ENCODE measurements around the gene NAPEPLD. TPM values are rescaled to one million over a fixed set of nuclear protein-coding genes. Genes with fewer than 3 reads are reported as not detected.

The NAPEPLD gene
- total and polyA plus RNA-seq, 8 donors, result 3.1 to 12.4 (median 5.0) TPM

DNA sequence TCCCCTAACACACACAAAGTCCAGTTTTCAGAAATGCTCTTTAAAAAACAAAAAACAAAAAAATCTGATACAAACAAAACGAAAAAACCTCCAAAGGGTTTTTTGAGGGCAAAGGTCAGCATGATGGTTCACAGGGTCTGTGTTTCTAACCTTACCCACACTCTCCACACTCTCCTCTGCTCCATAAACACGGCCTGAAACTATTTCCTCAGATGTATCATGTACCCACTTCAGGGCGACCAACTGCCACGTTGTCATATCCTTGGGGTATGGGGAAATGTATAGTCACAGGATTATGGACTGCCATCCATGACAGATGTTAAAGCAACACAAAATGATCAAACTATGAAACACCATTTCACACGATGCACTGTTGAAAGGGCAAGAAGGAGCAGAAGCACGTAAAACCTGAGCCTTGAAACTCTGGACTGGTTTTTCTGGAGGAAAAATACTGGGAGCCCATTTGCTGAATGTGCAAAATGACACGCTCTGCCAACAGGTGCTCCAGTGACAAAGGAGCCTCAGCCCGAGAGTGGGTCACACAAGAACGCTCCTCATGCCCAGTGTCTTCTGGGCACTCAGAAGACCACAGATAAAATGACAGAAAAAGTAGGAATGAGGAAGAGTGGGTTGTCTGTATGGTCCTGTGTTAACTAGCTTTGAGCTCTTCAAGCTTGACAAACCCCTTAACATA is 15.8 kb downstream of the NAPEPLD start:
- Histone ChIP-seq H3K27me3 (no peaks in the 10 kb centered on the region), H3K27ac (no peak overlapping the region), H3K36me3 (peaks cover 0 to under 1% (median 0%) of the 10 kb centered on the region in 3 donors), H3K4me3 (no peak overlapping the region), H3K9me3 (no peaks in the 10 kb centered on the region), H3K4me1 (peaks cover 0 to 27% (median 20%) of the 10 kb centered on the region in 3 donors)
- intact Hi-C loops (cut with DNase I), result no loop called here
- DNase-seq, result no peak
- TF ChIP-seq, protein P1, sequence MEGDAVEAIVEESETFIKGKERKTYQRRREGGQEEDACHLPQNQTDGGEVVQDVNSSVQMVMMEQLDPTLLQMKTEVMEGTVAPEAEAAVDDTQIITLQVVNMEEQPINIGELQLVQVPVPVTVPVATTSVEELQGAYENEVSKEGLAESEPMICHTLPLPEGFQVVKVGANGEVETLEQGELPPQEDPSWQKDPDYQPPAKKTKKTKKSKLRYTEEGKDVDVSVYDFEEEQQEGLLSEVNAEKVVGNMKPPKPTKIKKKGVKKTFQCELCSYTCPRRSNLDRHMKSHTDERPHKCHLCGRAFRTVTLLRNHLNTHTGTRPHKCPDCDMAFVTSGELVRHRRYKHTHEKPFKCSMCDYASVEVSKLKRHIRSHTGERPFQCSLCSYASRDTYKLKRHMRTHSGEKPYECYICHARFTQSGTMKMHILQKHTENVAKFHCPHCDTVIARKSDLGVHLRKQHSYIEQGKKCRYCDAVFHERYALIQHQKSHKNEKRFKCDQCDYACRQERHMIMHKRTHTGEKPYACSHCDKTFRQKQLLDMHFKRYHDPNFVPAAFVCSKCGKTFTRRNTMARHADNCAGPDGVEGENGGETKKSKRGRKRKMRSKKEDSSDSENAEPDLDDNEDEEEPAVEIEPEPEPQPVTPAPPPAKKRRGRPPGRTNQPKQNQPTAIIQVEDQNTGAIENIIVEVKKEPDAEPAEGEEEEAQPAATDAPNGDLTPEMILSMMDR (IDR thresholded peaks at IDR 0.05), result no peak
- no peak for ATAC-seq
- no peak for FAIRE-seq
- 76 to 82% methylated on average over 9 of the region's 9 CpGs for WGBS, 2 donors

DNA sequence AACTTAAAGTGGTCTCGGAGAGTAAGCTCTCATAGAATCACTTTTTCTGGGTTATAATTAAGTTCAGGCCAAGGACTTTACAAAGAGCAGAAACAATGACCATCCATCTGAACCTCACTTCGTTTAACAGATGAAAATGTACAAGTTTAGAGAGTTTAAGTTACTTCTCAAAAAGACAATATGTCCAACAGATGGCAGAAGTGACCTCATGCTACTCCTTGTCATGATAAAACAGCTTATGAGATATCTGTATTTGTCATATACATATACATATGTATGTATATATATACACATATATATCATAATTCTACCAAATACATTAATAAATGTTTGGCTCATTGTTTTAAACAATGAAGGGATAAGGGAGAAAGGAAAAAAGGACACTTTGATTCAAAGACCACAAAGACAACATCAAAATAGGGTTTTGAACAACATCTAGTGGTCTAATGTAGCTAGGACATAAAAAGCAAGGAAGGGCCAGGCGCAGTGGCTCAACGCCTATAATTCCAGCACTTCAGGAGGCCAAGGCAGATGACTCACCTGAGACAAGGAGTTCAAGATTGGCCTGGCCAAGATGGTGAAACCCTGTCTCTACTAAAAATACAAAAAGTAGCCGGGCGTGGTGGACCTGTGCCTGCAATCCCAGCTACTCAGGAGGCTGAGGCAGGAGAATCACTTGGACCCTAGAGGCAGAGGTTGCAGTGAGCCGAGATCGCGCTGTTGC is 17.8 kb downstream of the NAPEPLD start:
- Histone ChIP-seq H3K27ac (no peak overlapping the region), H3K4me3 (no peak overlapping the region), H3K27me3 (no peaks in the 10 kb centered on the region), H3K36me3 (peaks cover 0 to 6% (median 4%) of the 10 kb centered on the region in 3 donors), H3K9me3 (no peaks in the 10 kb centered on the region), H3K4me1 (peaks cover 0 to 27% (median 20%) of the 10 kb centered on the region in 3 donors)
- WGBS, 2 donors, result 78 to 86% methylated on average over 9 of the region's 9 CpGs
- intact Hi-C loops (cut with DNase I), result no loop called here
- no peak for ATAC-seq
- DNase-seq, result no peak
- FAIRE-seq, result no peak
- TF ChIP-seq, protein P1 (IDR thresholded peaks at IDR 0.05), result no peak

DNA sequence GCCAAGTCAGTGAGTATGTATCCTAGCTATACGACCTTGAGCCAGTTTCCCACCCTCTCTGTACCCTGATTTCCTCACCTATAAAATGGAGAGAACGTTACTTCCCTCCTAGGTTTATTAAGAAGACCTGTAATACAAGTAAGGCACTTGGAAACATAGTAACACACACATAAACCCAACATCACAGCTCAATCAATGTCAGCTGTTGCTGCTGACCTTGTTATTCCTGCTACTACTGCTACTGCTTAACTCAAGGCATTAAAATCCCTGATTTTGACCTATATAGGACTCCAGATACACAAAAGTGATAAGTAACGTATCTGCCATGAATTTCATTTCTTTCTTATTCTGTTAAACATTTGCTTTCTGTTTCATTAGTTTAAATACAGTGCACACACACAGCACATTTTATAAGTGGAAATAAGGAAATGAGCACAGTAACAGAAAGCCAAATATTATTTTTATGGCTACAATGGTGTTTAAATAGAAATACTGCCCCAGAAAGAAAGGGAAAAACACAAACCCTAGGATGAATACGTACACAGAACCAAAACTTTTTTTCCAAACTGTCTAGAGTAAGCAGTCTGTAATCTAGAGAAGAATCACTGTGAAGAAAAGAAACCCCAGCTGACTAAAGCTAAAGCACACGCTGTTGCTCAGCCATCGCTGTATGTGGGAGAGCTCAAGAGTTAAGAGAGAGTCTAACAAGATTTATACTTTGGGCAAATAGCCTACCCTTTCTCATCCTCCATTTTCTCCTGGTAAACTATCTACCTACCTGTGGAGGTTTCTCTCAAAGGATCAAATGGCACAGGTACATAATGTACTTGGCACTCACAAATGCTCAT is 19.0 kb downstream of the NAPEPLD start:
- intact Hi-C loops (cut with DNase I), result no loop called here
- ATAC-seq, result peak; percentile 48 to 70 (median 58)
- Histone ChIP-seq H3K4me1 (peaks cover 0 to 19% (median 13%) of the 10 kb centered on the region in 3 donors), H3K4me3 (no peak overlapping the region), H3K27ac (no peak overlapping the region), H3K27me3 (no peaks in the 10 kb centered on the region), H3K36me3 (peaks cover 0 to 6% (median 4%) of the 10 kb centered on the region in 3 donors), H3K9me3 (no peaks in the 10 kb centered on the region)
- TF ChIP-seq, protein P1 (IDR thresholded peaks at IDR 0.05), result no peak
- 37 to 42% methylated on average over 6 of the region's 6 CpGs for WGBS, 2 donors
- DNase-seq, result no peak
- no peak for FAIRE-seq

DNA sequence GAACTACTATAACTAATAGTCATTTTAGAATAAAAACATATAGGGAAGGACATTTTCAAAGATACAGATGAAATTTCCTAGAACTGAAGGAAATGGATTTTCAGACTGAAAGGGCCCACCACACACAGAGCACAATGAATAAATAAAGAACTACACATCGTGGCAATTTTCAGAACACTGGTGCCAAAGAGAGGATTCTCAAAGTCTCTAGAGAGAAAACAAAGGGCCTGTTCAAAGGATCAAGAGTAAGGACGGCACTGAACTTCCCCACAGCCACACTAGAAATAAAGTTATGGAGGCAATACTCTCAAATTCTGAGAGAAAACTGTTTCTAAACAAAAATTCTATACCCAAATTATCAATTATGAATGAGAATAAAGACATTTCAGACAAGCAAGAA is 21.9 kb downstream of the NAPEPLD start:
- 75 to 76% methylated on average over 2 of the region's 2 CpGs for WGBS, 2 donors
- DNase-seq (no peak), FAIRE-seq (no peak), ATAC-seq (no peak)
- TF ChIP-seq, protein P1 (IDR thresholded peaks at IDR 0.05), result no peak
- Histone ChIP-seq H3K36me3 (peaks cover 0 to 6% (median 4%) of the 10 kb centered on the region in 3 donors), H3K4me1 (peaks cover 0 to 13% (median 7%) of the 10 kb centered on the region in 3 donors), H3K9me3 (no peaks in the 10 kb centered on the region), H3K27ac (no peak overlapping the region), H3K4me3 (no peak overlapping the region), H3K27me3 (no peaks in the 10 kb centered on the region)
- intact Hi-C loops (cut with DNase I), result no loop called here
